ENCODE measurements around the gene SLK. TPM values are rescaled to one million over a fixed set of nuclear protein-coding genes. Genes with fewer than 3 reads are reported as not detected.

Gene SLK
- total RNA-seq, 1 experiment from 2014 or later = 40.8 TPM

GRCh38 chr10:104016661-104017060, 49.7 kb downstream of the SLK start:
- Histone ChIP-seq H3K27me3 (ENCODE audit: control insufficient read depth, insufficient read depth, low read length) (no peaks in the 10 kb centered on the region), H3K4me3 (ENCODE audit: low read depth in 2 of 2, low read length in 2 of 2) (no peak overlapping the region), H3K9me3 (ENCODE audit: control insufficient read depth, insufficient read depth, low read depth, low read length) (no peaks in the 10 kb centered on the region), H3K27ac (ENCODE audit: low read length) (no peak overlapping the region), H3K4me1 (ENCODE audit: control insufficient read depth, insufficient read depth, low read length) (no peaks in the 10 kb centered on the region), H3K36me3 (ENCODE audit: control insufficient read depth, insufficient read depth, low read length) (peaks cover 25% of the 10 kb centered on the region)
- no peak for ATAC-seq
- TF ChIP-seq REST (IDR thresholded peaks at IDR 0.05; ENCODE audit: insufficient read depth in 1 of 2, low read depth in 2 of 2, low read length in 1 of 2) (no peak), POLR2AphosphoS5 (IDR thresholded peaks at IDR 0.05; ENCODE audit: low read depth, low read length) (no peak), CTCF (IDR thresholded peaks at IDR 0.05) (no peak), TCF7L2 (IDR thresholded peaks at IDR 0.05; ENCODE audit: low read depth, low read length) (no peak), SIN3A (IDR thresholded peaks at IDR 0.05; ENCODE audit: borderline replicate concordance, insufficient read depth, low read depth, low read length) (no peak)
- BruUV-seq (replicated peaks) = no TSS peak
- in situ Hi-C loops (cut with HindIII; ENCODE audit: low pct_unique_long_range_greater_than_20kb, low sequenced_read_pairs) = no loop called here
- ChIA-PET CTCF (no interaction called here), POLR2A (no interaction called here)
- DNase-seq (ENCODE audit: low read depth, low spot score) = no peak
- intact Hi-C loops (cut with micrococcal nuclease; ENCODE audit: unreplicated experiment) = no loop called here

- TF ChIP-seq TCF7L2 (IDR thresholded peaks at IDR 0.05; ENCODE audit: low read depth, low read length) (no peak), SIN3A (IDR thresholded peaks at IDR 0.05; ENCODE audit: borderline replicate concordance, insufficient read depth, low read depth, low read length) (no peak), CTCF (IDR thresholded peaks at IDR 0.05) (no peak), REST (IDR thresholded peaks at IDR 0.05; ENCODE audit: insufficient read depth in 1 of 2, low read depth in 2 of 2, low read length in 1 of 2) (no peak), POLR2AphosphoS5 (IDR thresholded peaks at IDR 0.05; ENCODE audit: low read depth, low read length) (no peak)
- ATAC-seq (no peak), DNase-seq (ENCODE audit: low read depth, low spot score) (no peak)
- Histone ChIP-seq H3K36me3 (ENCODE audit: control insufficient read depth, insufficient read depth, low read length) (peaks cover 29% of the 10 kb centered on the region), H3K4me3 (ENCODE audit: low read depth in 2 of 2, low read length in 2 of 2) (no peak overlapping the region), H3K27ac (ENCODE audit: low read length) (no peak overlapping the region), H3K27me3 (ENCODE audit: control insufficient read depth, insufficient read depth, low read length) (no peaks in the 10 kb centered on the region), H3K4me1 (ENCODE audit: control insufficient read depth, insufficient read depth, low read length) (no peaks in the 10 kb centered on the region), H3K9me3 (ENCODE audit: control insufficient read depth, insufficient read depth, low read depth, low read length) (no peaks in the 10 kb centered on the region)
- ChIA-PET CTCF (interaction anchor here (0.6 kb wide), 1 partner anchor 8 kb away, joined by 3 read pairs; no protein-coding TSS in a partner anchor), POLR2A (no interaction called here)
- BruUV-seq (replicated peaks) = no TSS peak
- intact Hi-C loops (cut with micrococcal nuclease; ENCODE audit: unreplicated experiment) (no loop called here), in situ Hi-C loops (cut with HindIII; ENCODE audit: low pct_unique_long_range_greater_than_20kb, low sequenced_read_pairs) (no loop called here)
Observed at GRCh38 chr10:104018471-104018870, 51.5 kb downstream of the SLK start.

Data from Panc1 (cell line).